Transverse colon (tissue), 4 donors: ENCODE data around the gene TNFRSF18. TPM values are rescaled to one million over a fixed set of nuclear protein-coding genes. Genes with fewer than 3 reads are reported as not detected.

Source experiments
- DNase-seq: peaks from one replicate; pipeline ENCODE4 v3.0.0-alpha.2; 2019
- H3K27ac ChIP-seq, 4 donors: fragments of 200-600 bp; sonication (generic); 2 replicates each; pipeline ENCODE4 v1.5.1; 2016 to 2018; ENCODE audit warnings: inconsistent platforms in 4 of 4
- H3K27me3 ChIP-seq: fragments of 200-600 bp; sonication (generic); 2 replicates; pipeline ENCODE4 v1.5.1; 2017; ENCODE audit warnings: inconsistent platforms
- H3K36me3 ChIP-seq, 4 donors: fragments of 200-600 bp; sonication (generic); 2 replicates each; pipeline ENCODE4 v1.5.1; 2017 to 2019; ENCODE audit warnings: inconsistent platforms in 4 of 4
- H3K4me1 ChIP-seq, 4 donors: fragments of 200-600 bp; sonication (generic); 2 replicates each; pipeline ENCODE4 v1.5.1; 2017 to 2020; ENCODE audit warnings: inconsistent platforms in 4 of 4
- H3K4me3 ChIP-seq, 4 donors: fragments of 200-600 bp; sonication (generic); 1 replicate in 1 of 4; 2 replicates in 3 of 4; pipeline versions ENCODE4 v1.5.1 to v1.6.1; 2017 to 2019; ENCODE audit warnings: inconsistent platforms in 4 of 4
- H3K9me3 ChIP-seq, 2 donors: fragments of 200-600 bp; sonication (generic); 2 replicates each; pipeline ENCODE4 v1.5.1; 2017 to 2019; ENCODE audit warnings: inconsistent platforms in 2 of 2
- EP300 ChIP-seq: sonication (generic); formaldehyde crosslinking; IDR thresholded peaks from one replicate; pipeline ENCODE4 v1.6.1; 2017; ENCODE audit warnings: antibody characterized with exemption, low read depth
- POLR2A ChIP-seq: fragments of 450-650 bp; IDR thresholded peaks from one replicate; pipeline ENCODE4 v1.6.1; 2016; ENCODE audit warnings: antibody characterized with exemption, mild to moderate bottlenecking, moderate library complexity
- POLR2AphosphoS5 ChIP-seq, 3 donors: sonication (generic); formaldehyde crosslinking; IDR thresholded peaks; one replicate each; pipeline ENCODE4 v1.6.1; 2016; ENCODE audit warnings: antibody characterized with exemption in 3 of 3
- WGBS, 2 donors: methylation state at CpG; one replicate each; pipeline ENCODE4 v1.1.5; 2018; ENCODE audit warnings: low coverage in 1 of 2; 5-methylcytosine and 5-hydroxymethylcytosine counted together
- in situ Hi-C, 4 donors: fragments of 200-750 bp; cut with MboI; loops; one replicate each; pipeline versions ENCODE4 v1.15.0 to v1.15.1; 2017; ENCODE audit warnings: low sequenced_read_pairs in 3 of 4, low pct_ligation_motif_present in 1 of 4, low pct_unique_long_range_greater_than_20kb in 1 of 4
- intact Hi-C: fragments of 100-400 bp; cut with DNase I; formaldehyde crosslinking; loops from one replicate; pipeline ENCODE4 v1.15.1; 2023; ENCODE audit warnings: low total_unique reads
- total RNA-seq, 4 donors: library from RNA; depleted of rRNA; stranded (reverse); fragments of >200 nt; gene quantifications; one replicate each; pipeline ENCODE4 v1.1.0, GENCODE V29; 2016
- TF ChIP-seq, protein P1 (sequence below), 5 experiments: fragments of 200-600 bp in 3 of 5; fragments of 450-650 bp in 2 of 5; sonication (generic) in 3 of 5; IDR thresholded peaks; 1 replicate in 2 of 5; 2 replicates in 3 of 5; pipeline ENCODE4 v1.5.1; 2016 to 2017; ENCODE audit warnings: antibody characterized with exemption in 5 of 5, inconsistent platforms in 3 of 5, mild to moderate bottlenecking in 2 of 5, moderate library complexity in 1 of 5

Gene TNFRSF18
- total RNA-seq, 4 donors from 2014 or later: 3.3 to 7.9 TPM; not detected in 2

DNA sequence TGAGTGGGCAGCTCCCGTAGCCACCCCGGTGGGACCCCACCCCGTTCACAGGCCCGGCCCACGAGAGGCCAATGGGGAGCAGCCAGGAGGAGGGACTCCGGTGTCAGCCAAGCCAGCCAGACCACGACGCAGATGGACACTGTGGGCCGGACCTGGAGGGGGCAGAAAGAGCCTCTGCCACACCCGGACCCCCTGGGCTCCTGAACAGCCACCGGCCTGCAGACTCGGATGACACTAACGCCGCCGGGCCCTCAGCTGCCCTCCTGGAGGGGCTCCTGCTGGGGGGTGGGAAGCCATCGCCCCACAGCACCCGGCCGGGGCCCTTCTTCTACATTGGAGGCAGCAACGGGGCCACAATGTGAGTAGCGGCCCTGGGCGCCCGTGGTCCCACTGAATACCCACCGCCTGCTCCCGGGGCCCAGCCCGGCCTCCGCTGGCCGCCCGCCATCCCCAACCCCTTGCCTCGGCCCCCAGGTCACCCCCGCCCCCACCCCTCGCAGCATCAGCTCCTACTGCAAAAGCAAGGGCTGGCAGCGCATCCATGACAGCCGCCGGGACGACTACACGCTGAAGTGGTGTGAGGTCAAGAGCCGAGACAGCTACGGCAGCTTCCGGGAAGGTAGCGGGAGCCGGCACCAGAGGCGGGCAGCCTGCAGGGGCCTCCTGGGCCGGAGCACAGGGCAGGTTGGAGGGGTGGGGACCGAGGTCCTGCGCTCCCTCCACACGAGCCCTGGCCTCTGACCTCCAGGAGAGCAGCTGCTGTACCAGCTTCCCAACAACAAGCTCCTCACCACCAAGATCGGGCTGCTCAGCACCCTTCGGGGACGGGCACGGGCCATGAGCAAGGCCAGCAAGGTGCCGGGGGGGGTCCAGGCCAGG, 26.2 kb downstream of the TNFRSF18 start:
- no peak overlapping the region for H3K27ac ChIP-seq
- peak; percentile 5 for DNase-seq
- intact Hi-C loops (no loop called here), in situ Hi-C loops (no loop called here)
- WGBS, 2 donors: 68 to 80% methylated on average over 2 to 42 of the region's 51 CpGs
- no peaks in the 10 kb centered on the region for H3K9me3 ChIP-seq
- no peaks in the 10 kb centered on the region for H3K4me1 ChIP-seq
- peaks cover 28% of the 10 kb centered on the region for H3K27me3 ChIP-seq
- H3K36me3 ChIP-seq: no peaks in the 10 kb centered on the region
- no peak for TF ChIP-seq EP300
- no peak overlapping the region for H3K4me3 ChIP-seq

GRCh38 chr1:1179346-1179982, 26.9 kb downstream of the TNFRSF18 start:
- no peak overlapping the region for H3K4me3 ChIP-seq
- DNase-seq: peak; percentile 5
- peaks cover 28% of the 10 kb centered on the region for H3K27me3 ChIP-seq
- H3K36me3 ChIP-seq: no peaks in the 10 kb centered on the region
- intact Hi-C loops (no loop called here), in situ Hi-C loops (no loop called here)
- H3K4me1 ChIP-seq: no peaks in the 10 kb centered on the region
- 86% methylated on average over 12 of the region's 25 CpGs; no CpG with 5 or more reads in 1 of the 2 donors for WGBS, 2 donors
- no peak overlapping the region for H3K27ac ChIP-seq
- no peaks in the 10 kb centered on the region for H3K9me3 ChIP-seq
- TF ChIP-seq, protein P1, sequence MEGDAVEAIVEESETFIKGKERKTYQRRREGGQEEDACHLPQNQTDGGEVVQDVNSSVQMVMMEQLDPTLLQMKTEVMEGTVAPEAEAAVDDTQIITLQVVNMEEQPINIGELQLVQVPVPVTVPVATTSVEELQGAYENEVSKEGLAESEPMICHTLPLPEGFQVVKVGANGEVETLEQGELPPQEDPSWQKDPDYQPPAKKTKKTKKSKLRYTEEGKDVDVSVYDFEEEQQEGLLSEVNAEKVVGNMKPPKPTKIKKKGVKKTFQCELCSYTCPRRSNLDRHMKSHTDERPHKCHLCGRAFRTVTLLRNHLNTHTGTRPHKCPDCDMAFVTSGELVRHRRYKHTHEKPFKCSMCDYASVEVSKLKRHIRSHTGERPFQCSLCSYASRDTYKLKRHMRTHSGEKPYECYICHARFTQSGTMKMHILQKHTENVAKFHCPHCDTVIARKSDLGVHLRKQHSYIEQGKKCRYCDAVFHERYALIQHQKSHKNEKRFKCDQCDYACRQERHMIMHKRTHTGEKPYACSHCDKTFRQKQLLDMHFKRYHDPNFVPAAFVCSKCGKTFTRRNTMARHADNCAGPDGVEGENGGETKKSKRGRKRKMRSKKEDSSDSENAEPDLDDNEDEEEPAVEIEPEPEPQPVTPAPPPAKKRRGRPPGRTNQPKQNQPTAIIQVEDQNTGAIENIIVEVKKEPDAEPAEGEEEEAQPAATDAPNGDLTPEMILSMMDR (IDR thresholded peaks at IDR 0.05): no peak
- TF ChIP-seq EP300: no peak
- TF ChIP-seq POLR2AphosphoS5 (IDR thresholded peaks at IDR 0.05): no peak
- no peak for TF ChIP-seq POLR2A

DNA sequence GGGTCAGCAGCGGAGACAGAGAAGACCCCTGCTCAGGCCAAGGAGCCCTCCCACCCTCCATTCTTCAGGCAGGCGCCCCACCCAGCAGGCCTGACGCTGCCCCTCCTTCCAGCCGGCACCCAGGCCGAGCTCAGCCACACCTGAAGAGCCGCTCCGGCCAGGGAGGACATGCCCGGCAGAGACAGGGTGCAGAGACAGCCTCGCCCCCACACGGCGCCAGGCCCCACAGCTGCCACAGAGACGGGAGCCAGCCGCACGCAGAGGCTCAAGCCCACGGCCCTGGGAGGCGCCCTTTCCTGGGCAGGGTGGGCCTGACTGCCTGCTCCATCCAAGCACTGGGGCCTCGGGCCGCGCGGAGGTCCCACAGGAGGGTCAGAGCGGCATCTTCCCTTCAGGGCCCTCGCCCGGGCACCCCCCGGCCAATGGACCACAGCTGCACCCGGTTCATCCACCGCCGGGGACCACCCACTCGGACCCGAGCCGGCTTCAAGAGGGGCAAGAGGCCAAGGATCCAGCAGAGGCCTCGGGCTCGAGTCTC, 27.5 kb downstream of the TNFRSF18 start:
- WGBS, 2 donors: 91% methylated on average over 27 of the region's 32 CpGs; no CpG with 5 or more reads in 1 of the 2 donors
- DNase-seq: no peak
- in situ Hi-C loops: no loop called here
- Histone ChIP-seq H3K4me3 (no peak overlapping the region), H3K36me3 (no peaks in the 10 kb centered on the region), H3K4me1 (peaks cover 0 to 2% (median 0%) of the 10 kb centered on the region in 4 donors), H3K27me3 (peaks cover 34% of the 10 kb centered on the region), H3K9me3 (no peaks in the 10 kb centered on the region), H3K27ac (no peak overlapping the region)
- intact Hi-C loops: no loop called here
- TF ChIP-seq, protein P1 (IDR thresholded peaks at IDR 0.05): no peak
- TF ChIP-seq EP300: no peak
- TF ChIP-seq POLR2AphosphoS5 (IDR thresholded peaks at IDR 0.05): no peak
- no peak for TF ChIP-seq POLR2A

DNA sequence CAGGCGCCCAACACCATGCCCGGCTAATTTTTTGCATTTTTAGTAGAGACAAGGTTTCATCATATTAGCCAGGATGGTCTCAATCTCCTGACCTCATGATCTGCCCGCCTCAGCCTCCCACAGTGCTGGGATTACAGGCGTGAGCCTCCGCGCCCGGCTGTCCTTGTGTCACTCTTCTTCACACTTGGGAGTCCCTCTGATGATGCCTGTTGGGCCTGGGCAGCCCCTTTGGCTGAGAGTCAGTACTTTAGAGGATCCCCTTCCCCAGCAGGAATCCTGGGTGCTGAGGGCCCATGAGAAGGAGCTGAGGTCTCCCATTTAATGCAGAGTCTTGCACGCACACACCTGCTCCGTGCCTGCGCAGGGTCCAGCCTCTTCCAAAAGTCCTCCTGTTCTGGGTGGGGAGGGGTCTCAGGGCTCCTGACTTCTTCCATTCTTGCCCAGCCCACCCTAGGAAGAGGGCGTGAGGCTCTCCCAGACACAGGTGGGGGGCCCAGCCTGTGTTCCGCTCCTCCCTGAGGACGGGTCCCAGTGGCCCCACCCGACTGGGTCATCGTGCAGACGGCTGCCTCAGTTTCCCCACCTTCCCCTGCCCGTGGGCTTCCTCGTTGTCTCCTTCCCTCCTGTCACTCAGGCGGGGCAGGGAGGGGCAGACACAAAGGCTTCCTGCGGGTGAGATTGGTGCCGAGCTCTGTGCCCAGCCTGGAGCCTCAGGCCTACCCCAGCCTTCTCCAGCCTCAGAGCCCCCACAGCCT, 28.8 kb downstream of the TNFRSF18 start:
- no peak for DNase-seq
- H3K27me3 ChIP-seq: peaks cover 46% of the 10 kb centered on the region
- no peaks in the 10 kb centered on the region for H3K9me3 ChIP-seq
- no peak overlapping the region for H3K4me3 ChIP-seq
- H3K36me3 ChIP-seq: no peaks in the 10 kb centered on the region
- TF ChIP-seq POLR2A: no peak
- no peak for TF ChIP-seq EP300
- TF ChIP-seq, protein P1 (IDR thresholded peaks at IDR 0.05): no peak
- TF ChIP-seq POLR2AphosphoS5 (IDR thresholded peaks at IDR 0.05): no peak
- in situ Hi-C loops: no loop called here
- intact Hi-C loops: no loop called here
- H3K4me1 ChIP-seq: peaks cover 0 to 8% (median 0%) of the 10 kb centered on the region in 4 donors
- 82% methylated on average over 21 of the region's 21 CpGs; no CpG with 5 or more reads in 1 of the 2 donors for WGBS, 2 donors
- H3K27ac ChIP-seq: no peak overlapping the region
